GM19468 (cell line): ENCODE data around the gene NOVA1.
"Not testable (repeated sequence)": the region's sequence is repeated elsewhere in the genome, so short reads cannot be mapped to it uniquely, and the experiment has no call there.

Experiments used
- ATAC-seq: cut with Tn5 transposase; IDR thresholded peaks from one replicate; pipeline ENCODE4 v1.9.1; 2021; ENCODE audit warnings: mild to moderate bottlenecking, moderate library complexity, moderate number of reproducible peaks; ENCODE audit not compliant: unreplicated experiment; ENCODE audit errors: extremely low read depth

The NOVA1 gene

GRCh38 chr14:26597589-26598080, at the start of gene NOVA1:
Gene NOVA1 (minus strand): TSS chr14:26598033. CDS start chr14:26597436, 597 bp downstream.
- no peak for ATAC-seq

- ATAC-seq, result not testable (repeated sequence)
Measured at GRCh38 chr14:26645057-26645456, 47.2 kb upstream of the NOVA1 start.

- ATAC-seq, result no peak
Measured at GRCh38 chr14:26636561-26636960, 38.7 kb upstream of the NOVA1 start.

GRCh38 chr14:26634946-26635345, 37.1 kb upstream of the NOVA1 start:
- not testable (repeated sequence) for ATAC-seq

- no peak for ATAC-seq
Measured at GRCh38 chr14:26626256-26626655, 28.4 kb upstream of the NOVA1 start.

- no peak for ATAC-seq
Measured at GRCh38 chr14:26622611-26623010, 24.8 kb upstream of the NOVA1 start.

- no peak for ATAC-seq
Measured at GRCh38 chr14:26621807-26622560, 24.2 kb upstream of the NOVA1 start.

- no peak for ATAC-seq
Measured at GRCh38 chr14:26621364-26621763, 23.5 kb upstream of the NOVA1 start.

GRCh38 chr14:26611259-26611658, 13.4 kb upstream of the NOVA1 start:
- ATAC-seq, result no peak

- no peak for ATAC-seq
Measured at GRCh38 chr14:26606729-26607312, 9.0 kb upstream of the NOVA1 start.

GRCh38 chr14:26605602-26606001, 7.8 kb upstream of the NOVA1 start:
- ATAC-seq, result no peak

GRCh38 chr14:26602902-26603301, 5.1 kb upstream of the NOVA1 start:
- ATAC-seq, result no peak

GRCh38 chr14:26601856-26602255, 4.0 kb upstream of the NOVA1 start:
- ATAC-seq, result no peak

- ATAC-seq, result no peak
Measured at GRCh38 chr14:26599291-26599690, 1.5 kb upstream of the NOVA1 start.

- ATAC-seq, result no peak
Measured at GRCh38 chr14:26598672-26599131, 869 bp upstream of the NOVA1 start.

GRCh38 chr14:26598081-26598671, 343 bp upstream of the NOVA1 start:
- no peak for ATAC-seq

GRCh38 chr14:26597071-26597588, 703 bp downstream of the NOVA1 start:
- no peak for ATAC-seq

GRCh38 chr14:26596543-26597061, 1.2 kb downstream of the NOVA1 start:
- ATAC-seq, result no peak

GRCh38 chr14:26595926-26596542, 1.8 kb downstream of the NOVA1 start:
- no peak for ATAC-seq
